WTC11 (cell line): Measurements from ENCODE around the gene MAB21L4.

ENCODE experiments used
- CTCF ChIP-seq: fragments of 200-600 bp; IDR thresholded peaks from 2 replicates; pipeline ENCODE4 v1.8.0; 2022; ENCODE audit warnings: antibody characterized with exemption
- ESRRA ChIP-seq: sonication (generic); formaldehyde crosslinking; IDR thresholded peaks from 2 replicates; pipeline ENCODE4 v1.8.1; 2022; ENCODE audit warnings: mild to moderate bottlenecking, missing genetic modification reagents, borderline replicate concordance
- FOXJ3 ChIP-seq: sonication (generic); formaldehyde crosslinking; IDR thresholded peaks from 2 replicates; pipeline ENCODE4 v1.9.0; 2021; ENCODE audit warnings: missing genetic modification reagents, mild to moderate bottlenecking, borderline replicate concordance
- FOXP4 ChIP-seq: sonication (generic); formaldehyde crosslinking; IDR thresholded peaks from 2 replicates; pipeline ENCODE4 v1.8.0; 2022; ENCODE audit warnings: mild to moderate bottlenecking, missing genetic modification reagents
- GRHL2 ChIP-seq: fragments of 250-450 bp; sonication (Bioruptor Pico); IDR thresholded peaks from 2 replicates; pipeline ENCODE4 v1.8.0; 2022; ENCODE audit warnings: mild to moderate bottlenecking, moderate library complexity; ENCODE audit not compliant: insufficient replicate concordance, severe bottlenecking
- MAX ChIP-seq: sonication (generic); formaldehyde crosslinking; IDR thresholded peaks from 2 replicates; pipeline ENCODE4 v1.8.0; 2022; ENCODE audit warnings: mild to moderate bottlenecking, missing genetic modification reagents
- ZBTB21 ChIP-seq: sonication (generic); formaldehyde crosslinking; IDR thresholded peaks from 2 replicates; pipeline ENCODE4 v1.8.1; 2023; ENCODE audit warnings: mild to moderate bottlenecking, missing genetic modification reagents, borderline replicate concordance
- TF ChIP-seq, protein P1 (sequence below): sonication (generic); formaldehyde crosslinking; IDR thresholded peaks from 2 replicates; pipeline ENCODE4 v1.8.0; 2023; ENCODE audit warnings: missing genetic modification reagents, mild to moderate bottlenecking, borderline replicate concordance

- no peak for TF ChIP-seq ESRRA (CRISPR knock-in tag)
- TF ChIP-seq GRHL2 (CRISPR knock-in tag) = no peak
- TF ChIP-seq ZBTB21 (CRISPR knock-in tag) = no peak
- no peak for TF ChIP-seq CTCF
- TF ChIP-seq FOXP4 = no peak
- TF ChIP-seq FOXJ3 (CRISPR knock-in tag) = no peak
- TF ChIP-seq, protein P1, sequence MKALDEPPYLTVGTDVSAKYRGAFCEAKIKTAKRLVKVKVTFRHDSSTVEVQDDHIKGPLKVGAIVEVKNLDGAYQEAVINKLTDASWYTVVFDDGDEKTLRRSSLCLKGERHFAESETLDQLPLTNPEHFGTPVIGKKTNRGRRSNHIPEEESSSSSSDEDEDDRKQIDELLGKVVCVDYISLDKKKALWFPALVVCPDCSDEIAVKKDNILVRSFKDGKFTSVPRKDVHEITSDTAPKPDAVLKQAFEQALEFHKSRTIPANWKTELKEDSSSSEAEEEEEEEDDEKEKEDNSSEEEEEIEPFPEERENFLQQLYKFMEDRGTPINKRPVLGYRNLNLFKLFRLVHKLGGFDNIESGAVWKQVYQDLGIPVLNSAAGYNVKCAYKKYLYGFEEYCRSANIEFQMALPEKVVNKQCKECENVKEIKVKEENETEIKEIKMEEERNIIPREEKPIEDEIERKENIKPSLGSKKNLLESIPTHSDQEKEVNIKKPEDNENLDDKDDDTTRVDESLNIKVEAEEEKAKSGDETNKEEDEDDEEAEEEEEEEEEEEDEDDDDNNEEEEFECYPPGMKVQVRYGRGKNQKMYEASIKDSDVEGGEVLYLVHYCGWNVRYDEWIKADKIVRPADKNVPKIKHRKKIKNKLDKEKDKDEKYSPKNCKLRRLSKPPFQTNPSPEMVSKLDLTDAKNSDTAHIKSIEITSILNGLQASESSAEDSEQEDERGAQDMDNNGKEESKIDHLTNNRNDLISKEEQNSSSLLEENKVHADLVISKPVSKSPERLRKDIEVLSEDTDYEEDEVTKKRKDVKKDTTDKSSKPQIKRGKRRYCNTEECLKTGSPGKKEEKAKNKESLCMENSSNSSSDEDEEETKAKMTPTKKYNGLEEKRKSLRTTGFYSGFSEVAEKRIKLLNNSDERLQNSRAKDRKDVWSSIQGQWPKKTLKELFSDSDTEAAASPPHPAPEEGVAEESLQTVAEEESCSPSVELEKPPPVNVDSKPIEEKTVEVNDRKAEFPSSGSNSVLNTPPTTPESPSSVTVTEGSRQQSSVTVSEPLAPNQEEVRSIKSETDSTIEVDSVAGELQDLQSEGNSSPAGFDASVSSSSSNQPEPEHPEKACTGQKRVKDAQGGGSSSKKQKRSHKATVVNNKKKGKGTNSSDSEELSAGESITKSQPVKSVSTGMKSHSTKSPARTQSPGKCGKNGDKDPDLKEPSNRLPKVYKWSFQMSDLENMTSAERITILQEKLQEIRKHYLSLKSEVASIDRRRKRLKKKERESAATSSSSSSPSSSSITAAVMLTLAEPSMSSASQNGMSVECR = no peak
- TF ChIP-seq MAX (CRISPR knock-in tag) = no peak
Measured at GRCh38 chr2:240917009-240917683, 21.2 kb upstream of the MAB21L4 start.
